ENCODE results near the gene SRM. TPM values are rescaled to one million over a fixed set of nuclear protein-coding genes. Genes with fewer than 3 reads are reported as not detected.

The SRM gene
- total and polyA plus RNA-seq, 2 of the 13 experiments (the other 11 are each of a cell fraction or from before 2014, with no cell fraction given) = 27.9 to 31.8 TPM

GRCh38 chr1:11012260-11013159 lies 47.3 kb downstream of the SRM start, which contains the start of gene TARDBP (continued):
- TF ChIP-seq GATAD2A (CRISPR knock-in tag; IDR thresholded peaks at IDR 0.05) (peak; percentile 32; the same call in 1 of the 2 replicates), SP4 (CRISPR knock-in tag; IDR thresholded peaks at IDR 0.05) (peak; percentile 82), NFYC (CRISPR knock-in tag; IDR thresholded peaks at IDR 0.05) (no peak), ZNF747 (CRISPR knock-in tag; IDR thresholded peaks at IDR 0.05; ENCODE audit: borderline replicate concordance) (peak; percentile 75; the same call in 1 of the 2 replicates), HNRNPUL1 (IDR thresholded peaks at IDR 0.05; ENCODE audit: low read depth, low read length) (peak; percentile 60; the same call in 1 of the 2 replicates), SETDB1 (CRISPR knock-in tag; IDR thresholded peaks at IDR 0.05; ENCODE audit: borderline replicate concordance) (0 out of 2 replicates have a peak, but pooled peaks have one; percentile 46), HNRNPL (IDR thresholded peaks at IDR 0.05; ENCODE audit: low read depth, low read length) (peak; percentile 69; the same call in 1 of the 2 replicates), ZNF580 (CRISPR knock-in tag; IDR thresholded peaks at IDR 0.05; ENCODE audit: borderline replicate concordance, low read depth) (peak; percentile 86), ZNF441 (CRISPR knock-in tag; IDR thresholded peaks at IDR 0.05; ENCODE audit: borderline replicate concordance) (no peak), MEIS2 (CRISPR knock-in tag; IDR thresholded peaks at IDR 0.05) (peak; percentile 70; the same call in 1 of the 2 replicates), FOXC1 (CRISPR knock-in tag; IDR thresholded peaks at IDR 0.05; ENCODE audit: borderline replicate concordance) (peak; percentile 90; the same call in 1 of the 2 replicates), XRCC5 (optimal IDR thresholded peaks at IDR 0.05; ENCODE audit: low read length) (peak; percentile 75), MEIS1 (CRISPR knock-in tag; IDR thresholded peaks at IDR 0.05; ENCODE audit: borderline replicate concordance) (peak; percentile 92), SKIL (CRISPR knock-in tag; IDR thresholded peaks at IDR 0.05; ENCODE audit: borderline replicate concordance) (no peak), HNF1A (IDR thresholded peaks at IDR 0.05; ENCODE audit: low read depth) (no peak), HNF1A (CRISPR knock-in tag; IDR thresholded peaks at IDR 0.05; ENCODE audit: borderline replicate concordance) (peak; percentile 32), ZNF772 (CRISPR knock-in tag; IDR thresholded peaks at IDR 0.05) (peak; percentile 69; the same call in 1 of the 2 replicates), E2F1 (CRISPR knock-in tag; IDR thresholded peaks at IDR 0.05) (0 out of 2 replicates have a peak, but pooled peaks have one; percentile 63), SKI (IDR thresholded peaks at IDR 0.05; ENCODE audit: partially characterized antibody) (peak; percentile 14)
